HG03175 (cell line): ENCODE data around the gene SLC35A5.
"Not testable (repeated sequence)": the region's sequence is repeated elsewhere in the genome, so short reads cannot be mapped to it uniquely, and the experiment has no call there.

Experiments
- ATAC-seq: cut with Tn5 transposase; IDR thresholded peaks from one replicate; pipeline ENCODE4 v1.9.1; 2021; ENCODE audit warnings: mild to moderate bottlenecking, moderate library complexity; ENCODE audit not compliant: unreplicated experiment

SLC35A5 gene, protein sequence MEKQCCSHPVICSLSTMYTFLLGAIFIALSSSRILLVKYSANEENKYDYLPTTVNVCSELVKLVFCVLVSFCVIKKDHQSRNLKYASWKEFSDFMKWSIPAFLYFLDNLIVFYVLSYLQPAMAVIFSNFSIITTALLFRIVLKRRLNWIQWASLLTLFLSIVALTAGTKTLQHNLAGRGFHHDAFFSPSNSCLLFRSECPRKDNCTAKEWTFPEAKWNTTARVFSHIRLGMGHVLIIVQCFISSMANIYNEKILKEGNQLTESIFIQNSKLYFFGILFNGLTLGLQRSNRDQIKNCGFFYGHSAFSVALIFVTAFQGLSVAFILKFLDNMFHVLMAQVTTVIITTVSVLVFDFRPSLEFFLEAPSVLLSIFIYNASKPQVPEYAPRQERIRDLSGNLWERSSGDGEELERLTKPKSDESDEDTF

DNA sequence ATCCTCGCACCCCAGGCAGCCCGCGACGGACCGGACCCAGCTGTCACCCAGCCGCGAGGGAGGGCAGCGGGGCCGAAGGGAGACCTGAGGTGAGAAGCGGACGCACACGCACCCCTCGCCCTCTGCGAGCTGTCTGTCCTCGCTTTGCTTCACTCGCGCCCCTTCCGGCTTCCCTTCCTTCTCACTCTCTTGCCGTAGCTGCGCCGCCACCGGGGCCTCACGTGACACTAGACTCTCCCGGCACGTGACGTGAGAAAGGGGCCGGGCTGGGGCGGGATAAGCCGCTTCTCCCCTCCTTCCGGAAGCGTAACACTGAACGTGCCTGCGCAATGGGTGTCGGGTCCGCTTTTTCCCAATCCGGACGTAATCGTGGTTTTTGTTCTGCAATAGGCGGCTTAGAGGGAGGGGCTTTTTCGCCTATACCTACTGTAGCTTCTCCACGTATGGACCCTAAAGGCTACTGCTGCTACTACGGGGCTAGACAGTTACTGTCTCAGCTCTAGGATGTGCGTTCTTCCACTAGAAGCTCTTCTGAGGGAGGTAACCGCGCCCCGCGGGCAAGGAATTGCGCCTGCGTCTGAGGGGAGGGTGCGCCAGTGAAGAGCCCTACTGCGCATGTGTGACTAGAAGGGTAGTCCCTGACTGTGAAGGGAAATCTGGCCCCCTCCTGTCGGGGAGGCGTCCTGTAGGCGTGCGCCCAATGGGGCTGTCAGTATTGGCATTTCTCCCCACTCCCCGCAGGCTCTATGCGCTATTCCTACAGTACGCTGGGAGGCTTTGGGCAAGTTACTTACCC is at the start of gene SLC35A5, which contains the start of gene ATG3:
TSS of gene SLC35A5 (plus strand) at position 312 of the 796 bp plus-strand sequence. CDS start 1,359 bp downstream, outside the sequence.
TSS of gene ATG3 (minus strand) at position 229 of the 796 bp plus-strand sequence. CDS start 434 bp downstream, outside the sequence.
- peak; percentile 82 for ATAC-seq

DNA sequence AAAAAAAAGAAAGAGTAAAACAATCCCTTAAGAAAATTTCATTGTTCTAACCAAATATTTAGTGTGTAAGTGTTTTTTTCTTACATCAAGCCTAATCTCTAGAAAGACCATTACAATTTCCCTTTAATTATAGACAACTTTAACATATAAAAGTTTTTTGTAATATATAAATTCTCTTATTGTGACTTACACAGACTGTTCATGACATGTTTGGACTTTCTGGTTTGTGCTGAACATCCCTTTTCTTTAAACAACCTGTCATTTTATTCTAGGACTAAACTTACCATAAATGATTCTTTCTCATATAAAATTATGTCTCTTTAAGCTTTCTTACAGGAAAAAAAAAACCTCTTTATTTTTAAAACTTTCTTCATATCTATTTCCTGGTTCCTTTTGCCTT is 49.5 kb upstream of the SLC35A5 start:
- no peak for ATAC-seq

DNA sequence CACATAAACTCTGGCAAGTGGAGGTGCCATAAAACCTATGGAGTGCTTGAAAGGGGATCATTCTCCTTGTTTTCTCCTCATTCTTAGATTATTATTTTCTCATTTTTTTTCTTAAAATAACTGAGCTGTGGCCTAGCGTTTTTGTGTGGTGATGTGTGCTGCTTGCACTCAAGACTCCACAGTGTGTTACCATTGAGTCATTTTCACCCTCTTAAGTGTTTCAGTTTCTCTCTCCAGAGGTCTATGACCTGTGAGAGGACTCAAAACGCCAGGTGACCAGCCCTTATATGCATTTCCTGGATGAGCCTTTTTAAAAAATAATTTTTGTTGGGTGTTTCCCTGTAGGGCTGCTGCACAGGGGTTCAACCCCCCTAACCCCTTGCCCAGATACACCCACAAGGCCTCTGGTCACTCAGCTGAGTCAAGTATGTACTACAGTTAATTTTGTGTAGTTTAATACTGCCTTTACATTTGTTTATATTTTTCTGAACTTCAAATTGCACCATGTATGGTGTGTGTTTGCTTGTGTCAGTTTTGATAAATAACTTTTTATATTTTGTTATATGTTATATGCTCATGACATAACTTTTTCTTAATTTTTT is 47.2 kb upstream of the SLC35A5 start:
- ATAC-seq = peak; percentile 100

DNA sequence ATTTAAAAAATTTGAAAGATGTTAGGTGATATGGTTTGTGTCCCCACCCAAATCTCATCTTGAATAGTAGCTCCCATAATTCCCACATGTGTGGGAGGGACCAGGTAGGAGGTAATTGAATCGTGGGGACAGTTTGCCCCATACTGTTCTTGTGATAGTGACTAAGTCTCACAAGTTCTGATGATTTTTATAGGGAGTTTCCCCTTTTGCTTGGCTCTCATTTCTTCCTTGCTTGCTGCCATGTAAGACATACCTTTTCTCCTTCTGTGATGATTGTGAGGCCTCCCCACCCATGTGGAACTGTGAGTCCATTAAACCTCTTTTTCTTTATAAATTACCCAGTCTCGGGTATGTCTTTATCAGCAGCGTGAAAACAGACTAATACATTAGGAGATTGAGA is 42.9 kb upstream of the SLC35A5 start:
- not testable (repeated sequence) for ATAC-seq

DNA sequence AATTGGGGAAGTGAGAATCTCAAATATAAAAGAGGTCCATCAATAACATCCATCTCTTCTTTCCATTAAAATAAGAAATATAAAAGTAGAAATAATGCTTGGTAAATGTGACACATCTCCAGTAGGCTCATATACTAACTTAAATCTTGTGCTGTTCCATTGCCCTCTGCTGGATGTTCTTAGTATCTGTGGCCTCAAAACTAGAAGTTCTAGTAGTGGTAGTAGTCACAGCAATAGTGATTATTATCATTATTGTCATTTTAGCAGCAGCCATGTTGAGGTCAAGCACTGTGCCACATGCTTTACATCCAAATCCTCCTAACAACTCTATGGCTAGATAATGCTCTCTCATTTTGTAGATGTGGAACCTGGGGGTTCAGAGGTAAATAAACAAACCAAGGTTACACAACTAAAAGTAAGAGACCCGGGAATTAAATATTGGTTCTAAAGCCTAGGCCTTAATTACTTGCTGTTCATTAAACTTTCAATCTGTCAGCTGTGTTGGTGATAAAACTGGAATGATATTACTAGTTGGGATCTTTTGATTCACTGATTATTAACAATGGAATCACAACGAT is 42.3 kb upstream of the SLC35A5 start:
- peak; percentile 47 for ATAC-seq

DNA sequence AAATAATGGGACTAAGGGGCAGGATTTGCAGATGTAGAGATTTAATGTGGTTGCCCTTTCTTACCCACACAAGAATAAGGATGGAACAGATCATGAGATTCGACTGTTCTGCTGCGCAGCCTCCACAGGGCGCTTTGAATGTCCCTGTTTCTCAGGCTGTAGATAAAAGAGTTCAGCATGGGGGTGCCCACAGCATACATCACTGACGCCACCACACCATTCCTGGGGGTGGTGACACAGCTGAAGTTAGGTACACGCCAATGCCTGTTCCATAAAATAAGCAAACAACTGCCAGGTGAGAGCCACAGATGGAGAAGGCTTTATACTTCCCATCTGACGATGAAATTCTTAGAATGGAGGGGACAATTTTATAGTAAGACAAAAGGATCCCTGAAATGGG is 37.7 kb upstream of the SLC35A5 start:
- not testable (repeated sequence) for ATAC-seq

DNA sequence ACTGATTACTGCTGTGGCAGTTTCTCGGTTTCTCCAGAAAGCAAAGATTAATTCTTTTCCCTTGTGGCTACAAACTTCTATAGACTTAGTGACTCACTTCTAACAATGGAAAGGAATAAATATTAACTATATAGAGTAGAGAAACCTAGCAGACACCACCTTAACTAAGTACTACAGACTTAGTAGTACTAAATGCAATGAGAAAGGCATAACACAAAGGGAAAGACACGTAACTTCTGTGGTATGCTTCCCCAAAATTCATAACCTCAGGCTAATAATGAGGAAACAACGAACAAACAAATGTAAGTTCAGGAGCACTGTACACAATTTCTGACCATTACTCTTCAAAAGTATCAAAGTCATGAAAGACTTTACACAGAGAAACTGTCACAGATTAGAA is 31.3 kb upstream of the SLC35A5 start:
- ATAC-seq = no peak

DNA sequence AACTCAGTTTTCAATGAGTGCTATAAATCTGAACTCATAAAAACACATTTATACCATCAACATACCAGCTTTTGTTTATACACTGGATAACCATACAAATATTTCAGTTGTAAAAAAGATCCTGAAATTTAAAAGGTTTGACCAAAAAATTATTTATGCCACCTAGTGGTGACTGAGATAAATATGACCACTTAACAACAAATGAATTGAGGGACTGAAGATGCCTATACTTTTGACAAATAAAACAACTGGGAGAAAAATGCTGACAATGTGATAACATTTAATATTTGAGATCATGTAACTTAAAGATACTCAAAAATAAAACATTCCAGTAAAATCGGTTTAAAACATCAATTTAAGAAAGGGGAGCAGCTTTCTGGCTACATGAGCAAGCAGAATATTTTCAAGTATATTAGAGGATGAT is 30.5 kb upstream of the SLC35A5 start:
- no peak for ATAC-seq

DNA sequence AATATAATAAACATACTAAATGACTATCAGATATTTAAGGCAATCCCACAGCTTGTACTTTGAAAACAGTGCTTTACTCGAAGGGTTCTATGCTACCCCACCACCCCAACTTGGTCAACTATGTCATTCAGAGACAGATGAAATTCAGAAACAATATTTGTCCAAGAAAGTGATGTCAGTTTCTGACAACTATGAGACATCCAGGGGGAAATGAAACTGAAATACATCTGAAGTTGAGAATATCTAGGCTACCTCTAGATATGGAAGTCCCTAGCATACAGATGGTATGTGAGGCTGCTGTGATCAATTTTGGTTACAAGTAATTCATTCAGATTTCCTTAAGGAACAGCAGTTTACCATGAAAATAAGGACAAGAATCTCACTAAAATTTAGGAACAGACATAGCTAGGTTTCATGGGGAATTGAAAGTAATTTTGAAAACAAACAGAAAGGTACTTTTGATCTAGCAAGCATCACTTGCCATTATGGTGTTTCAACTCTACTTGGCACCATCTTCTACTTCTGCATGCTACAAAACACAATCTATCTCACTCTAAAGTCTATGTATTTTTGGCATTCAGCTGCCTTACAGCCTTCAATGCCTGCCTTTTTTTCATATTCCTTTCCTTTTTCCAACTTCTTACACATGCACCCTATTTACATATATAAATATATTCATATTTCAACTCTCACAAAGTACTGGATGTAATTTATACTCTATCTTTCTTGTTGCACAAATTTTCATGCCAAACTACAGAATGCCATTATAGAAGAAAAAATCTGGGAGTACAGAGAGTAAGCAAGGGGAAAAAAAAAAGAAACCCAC is 21.8 kb upstream of the SLC35A5 start:
- ATAC-seq = peak; percentile 95

DNA sequence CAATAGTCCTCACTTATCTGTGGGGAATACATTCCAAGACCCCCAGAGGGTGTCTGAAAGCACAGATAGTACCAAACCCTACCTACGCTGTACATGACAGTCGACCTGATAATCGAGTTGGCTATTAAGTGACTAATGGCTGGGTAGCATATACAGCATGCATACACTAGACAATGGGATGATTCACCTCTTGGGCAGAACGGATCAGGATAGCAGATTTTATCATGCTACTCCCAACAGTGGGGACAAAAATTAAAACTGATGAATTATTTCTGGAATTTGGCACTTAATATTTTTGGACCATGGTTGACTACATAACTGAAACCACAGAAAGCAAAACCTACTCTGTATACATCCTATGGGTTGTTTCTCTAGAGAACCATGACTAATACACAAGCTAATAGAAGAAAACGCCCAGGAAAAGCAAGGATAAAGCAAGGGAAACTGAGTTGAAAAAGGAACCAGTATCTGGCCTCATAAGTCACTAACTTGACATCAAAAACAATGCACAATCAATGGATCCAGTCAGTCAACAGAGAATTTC is 15.6 kb upstream of the SLC35A5 start:
- no peak for ATAC-seq

DNA sequence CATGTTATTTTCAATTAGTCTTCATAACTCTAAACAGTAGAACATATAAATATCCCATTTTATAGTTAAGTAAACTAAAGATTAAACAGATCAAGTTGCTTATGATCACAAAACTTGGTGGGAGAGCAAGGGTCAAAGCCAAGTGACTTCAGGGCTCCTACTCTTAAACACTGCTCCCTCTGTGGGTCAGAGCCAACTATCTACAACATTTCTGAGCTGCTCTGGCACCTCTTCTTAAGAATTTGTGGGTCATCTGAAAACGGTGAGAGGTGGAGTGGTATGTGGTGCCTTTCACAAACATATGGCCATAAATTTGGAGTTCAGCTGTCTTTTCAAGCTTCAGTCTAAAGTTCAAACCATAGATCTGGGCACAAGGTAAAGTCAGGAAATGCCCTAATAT is 11.0 kb upstream of the SLC35A5 start:
- ATAC-seq = no peak

DNA sequence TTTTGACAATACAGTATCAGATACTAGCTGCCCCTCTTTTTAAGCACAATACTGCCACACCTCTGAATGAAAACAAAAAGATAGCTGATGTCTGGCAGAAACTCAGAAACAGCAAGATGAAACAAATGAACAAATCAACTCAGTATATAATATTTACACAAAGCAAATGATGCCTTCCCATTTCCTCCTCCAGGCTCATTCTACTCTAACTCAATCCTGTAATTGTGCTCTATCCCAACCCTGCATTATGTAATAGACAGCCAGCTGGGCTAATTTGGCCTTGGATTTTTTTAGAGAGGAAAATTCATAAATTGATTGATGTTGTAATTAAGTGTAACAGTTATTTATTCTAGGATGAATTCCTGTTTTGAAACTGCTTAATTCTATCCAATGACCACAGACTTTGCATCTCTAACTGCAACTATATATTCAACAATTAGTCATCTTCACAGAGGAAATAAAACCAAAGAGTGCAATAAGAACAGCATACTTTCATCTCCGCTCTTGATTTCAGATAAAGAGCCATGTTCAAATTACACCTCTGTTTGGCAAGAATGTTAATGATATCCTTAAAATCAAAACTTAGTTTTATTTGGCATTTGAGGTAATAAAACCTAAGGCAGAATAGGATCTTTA is 6.2 kb upstream of the SLC35A5 start:
- ATAC-seq = no peak

DNA sequence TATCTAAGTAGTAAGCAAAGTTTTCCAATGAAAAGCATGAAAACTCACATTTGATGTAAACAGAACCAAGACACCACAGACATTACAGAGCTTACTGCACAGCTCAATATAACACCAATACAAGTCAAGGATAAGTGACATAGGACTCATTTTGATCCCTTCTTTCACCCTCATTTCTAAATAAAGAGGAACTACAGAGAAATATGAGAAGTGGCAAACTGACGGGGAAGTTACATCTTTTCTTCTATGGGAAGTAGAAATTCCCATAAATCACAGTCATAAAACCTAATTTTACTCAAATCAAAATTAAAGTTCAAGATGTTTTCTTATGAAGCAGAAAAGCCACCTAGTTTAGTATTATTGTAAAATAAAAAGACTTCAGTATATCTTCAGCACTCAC is 3.9 kb upstream of the SLC35A5 start:
- ATAC-seq = no peak

DNA sequence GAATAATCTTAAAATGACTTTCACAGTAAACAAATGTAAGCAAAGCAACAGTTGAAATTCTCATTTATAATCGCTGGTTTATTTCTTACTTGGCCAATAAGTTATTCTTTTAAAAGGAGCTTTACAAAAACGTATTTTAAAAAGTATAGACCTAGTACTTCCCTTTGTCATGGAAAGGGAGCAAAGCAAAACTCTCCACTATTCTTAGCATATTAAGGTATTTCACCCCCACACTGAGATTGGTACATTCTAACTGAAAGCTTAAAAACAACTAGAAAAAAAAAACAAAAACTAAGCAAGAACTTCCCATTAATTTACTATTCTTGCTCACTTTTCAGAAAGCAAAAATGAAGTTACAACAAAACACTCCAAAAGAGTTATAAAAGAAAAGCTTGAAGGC is 1.5 kb upstream of the SLC35A5 start:
- no peak for ATAC-seq

DNA sequence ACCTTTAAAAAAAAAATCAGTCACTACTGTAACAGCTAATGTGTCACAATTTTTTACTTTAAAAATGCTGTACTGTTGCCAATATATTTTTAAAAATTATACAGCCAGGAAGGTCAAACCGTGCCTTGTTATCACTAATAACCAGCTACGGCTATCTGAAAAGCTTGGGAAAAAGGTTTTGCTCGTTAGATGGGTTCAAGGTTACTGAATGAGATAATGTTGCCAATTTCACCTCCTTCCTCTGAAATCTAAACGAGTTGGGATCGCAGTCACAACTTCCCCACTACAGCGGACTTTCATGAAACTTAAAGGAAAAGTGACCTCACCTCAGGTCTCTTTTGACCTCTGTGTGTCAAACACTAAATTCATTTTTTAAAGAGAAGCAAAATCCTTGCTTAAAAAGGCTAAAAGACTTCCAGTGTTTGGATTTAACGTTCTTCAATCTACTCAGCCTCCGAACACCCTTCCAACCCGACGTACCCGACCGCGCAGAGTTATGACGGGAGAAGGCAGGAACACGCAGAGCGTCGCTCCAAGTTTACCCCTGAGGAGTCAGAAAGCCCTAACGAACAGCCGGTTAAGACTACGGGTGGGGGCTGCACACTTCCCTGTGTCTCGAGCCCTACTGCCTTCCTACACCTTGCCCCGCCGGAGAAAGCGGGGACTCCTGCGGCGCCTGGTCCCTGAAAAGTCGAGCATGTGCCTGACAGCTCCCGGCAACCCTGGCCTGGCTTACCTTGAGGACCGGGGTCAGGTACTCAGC is 943 bp upstream of the SLC35A5 start:
- ATAC-seq = peak; percentile 28

DNA sequence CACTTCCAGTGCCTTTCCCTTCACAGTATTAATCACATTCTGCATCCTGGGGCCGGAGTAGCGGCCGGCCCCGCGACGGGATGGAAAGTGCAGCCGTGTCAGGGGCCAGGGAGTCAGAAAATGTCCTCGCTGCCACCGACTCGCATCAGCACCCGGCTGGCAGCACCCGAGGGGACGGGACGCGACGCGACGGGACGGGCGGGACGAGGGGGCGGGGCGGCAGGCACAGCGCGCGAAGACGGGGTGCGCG is 436 bp upstream of the SLC35A5 start:
- ATAC-seq = peak; percentile 41

DNA sequence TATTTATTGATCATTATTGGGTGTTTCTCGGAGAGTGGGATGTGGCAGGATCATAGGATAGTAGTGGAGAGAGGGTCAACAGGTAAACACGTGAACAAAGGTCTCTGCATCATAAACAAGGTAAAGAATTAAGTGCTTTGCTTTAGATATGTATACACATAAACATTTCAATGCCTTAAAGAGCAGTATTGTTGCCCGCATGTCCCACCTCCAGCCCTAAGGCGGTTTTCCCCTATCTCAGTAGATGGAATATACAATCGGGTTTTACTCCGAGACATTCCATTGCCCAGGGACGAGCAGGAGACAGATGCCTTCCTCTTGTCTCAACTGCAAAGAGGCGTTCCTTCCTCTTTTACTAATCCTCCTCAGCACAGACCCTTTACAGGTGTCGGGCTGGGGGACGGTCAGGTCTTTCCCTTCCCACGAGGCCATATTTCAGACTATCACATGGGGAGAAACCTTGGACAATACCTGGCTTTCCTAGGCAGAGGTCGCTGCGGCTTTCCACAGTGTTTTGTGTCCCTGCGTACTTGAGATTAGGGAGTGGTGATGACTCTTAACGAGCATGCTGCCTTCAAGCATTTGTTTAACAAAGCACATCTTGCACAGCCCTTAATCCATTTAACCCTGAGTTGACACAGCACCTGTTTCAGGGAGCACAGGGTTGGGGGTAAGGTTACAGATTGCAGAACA is 2.5 kb downstream of the SLC35A5 start:
- not testable (repeated sequence) for ATAC-seq

DNA sequence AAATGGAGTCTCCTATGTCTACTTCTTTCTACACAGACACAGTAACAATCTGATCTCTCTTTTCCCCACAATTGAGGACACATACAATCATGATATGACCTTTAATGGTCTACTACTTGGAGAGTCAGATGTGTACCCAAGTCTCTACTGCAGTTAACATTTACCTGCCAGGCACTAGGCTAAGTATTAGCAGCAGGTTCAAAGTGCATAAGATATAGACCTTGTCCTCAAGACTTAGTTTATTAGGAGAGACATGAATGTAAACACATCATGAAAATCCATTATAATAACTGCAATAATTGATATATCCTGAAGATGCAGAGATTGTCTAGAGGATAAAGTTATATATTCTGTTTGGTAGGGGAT is 3.1 kb downstream of the SLC35A5 start:
- ATAC-seq = no peak

DNA sequence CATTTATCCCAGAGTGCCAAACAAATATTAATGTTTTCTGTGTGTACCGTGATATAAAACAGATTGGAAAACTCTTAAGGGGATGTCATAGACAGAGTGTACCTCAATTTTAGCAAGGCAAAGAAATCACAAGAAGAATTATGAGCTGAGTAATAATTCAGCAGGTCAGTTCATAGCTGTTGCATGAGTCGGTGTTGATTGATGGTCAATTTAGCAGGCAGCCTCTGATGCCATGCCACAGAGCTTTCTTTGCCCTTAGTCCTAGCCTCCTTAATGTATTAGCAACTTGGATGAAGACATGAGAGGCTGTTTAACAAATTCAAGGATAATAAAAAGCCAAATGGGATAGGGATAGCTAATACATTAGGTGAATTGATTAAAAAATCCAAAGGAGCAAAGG is 6.8 kb downstream of the SLC35A5 start:
- ATAC-seq = no peak
